NCI-H2196 (cell line): ENCODE results near the gene MEIS2.

Experiments
- DNase-seq: peaks from one replicate; lab custom pipeline; 2025; ENCODE audit not compliant: unreplicated experiment; lab: John Stamatoyannopoulos, UW

MEIS2 gene

DNA sequence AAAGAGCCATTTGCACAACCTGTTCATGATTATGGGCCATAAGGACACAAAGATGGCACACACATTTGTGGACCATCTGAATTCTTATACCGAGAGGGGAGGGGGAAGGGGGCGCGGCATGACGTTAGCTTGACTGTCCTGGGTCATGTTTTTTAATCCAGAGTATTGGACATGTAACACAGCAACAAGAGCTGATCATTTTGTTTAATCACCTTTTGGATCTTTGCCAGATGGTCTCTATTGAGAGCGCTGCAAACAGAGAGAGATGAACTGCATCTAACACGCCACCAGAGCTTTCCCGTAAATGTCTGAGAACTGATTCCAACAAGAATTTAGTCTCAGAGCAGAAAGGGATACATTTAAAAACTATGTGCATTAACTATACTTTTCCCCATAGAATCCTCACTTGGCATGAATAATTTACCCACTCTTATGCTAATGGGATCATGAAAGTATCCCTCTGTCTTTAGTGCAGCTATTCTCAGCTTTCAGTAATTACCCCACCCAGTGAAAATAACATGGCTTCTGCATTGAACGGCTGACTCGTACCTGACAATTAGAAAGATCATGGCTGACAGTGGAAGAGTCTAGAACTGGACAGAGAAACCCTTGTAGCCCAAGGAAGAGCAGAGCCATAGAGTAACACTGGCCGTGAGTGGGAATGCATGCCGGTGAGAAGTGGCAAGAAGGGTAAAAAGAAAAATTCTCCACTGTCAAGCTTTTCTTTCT lies 22.6 kb downstream of the MEIS2 start:
- DNase-seq = no peak

DNA sequence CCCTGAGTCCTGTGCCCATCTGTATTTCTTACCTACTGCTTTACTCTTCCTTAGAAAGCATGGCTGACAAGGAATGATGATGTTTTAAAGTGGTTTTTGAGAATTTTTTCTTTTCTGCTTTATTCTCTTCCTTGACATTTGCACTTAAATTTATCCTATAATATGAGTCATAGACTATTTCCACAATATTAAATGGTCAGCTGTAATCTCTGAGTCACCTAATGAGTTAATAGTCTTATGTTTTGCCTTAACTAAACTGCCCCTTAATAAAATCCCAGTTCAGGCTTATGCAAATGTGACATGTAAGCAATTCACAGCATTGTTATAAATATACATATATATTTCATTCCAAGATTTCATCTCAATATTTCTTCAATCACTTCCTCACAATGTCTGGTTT lies 23.8 kb downstream of the MEIS2 start:
- DNase-seq = no peak

DNA sequence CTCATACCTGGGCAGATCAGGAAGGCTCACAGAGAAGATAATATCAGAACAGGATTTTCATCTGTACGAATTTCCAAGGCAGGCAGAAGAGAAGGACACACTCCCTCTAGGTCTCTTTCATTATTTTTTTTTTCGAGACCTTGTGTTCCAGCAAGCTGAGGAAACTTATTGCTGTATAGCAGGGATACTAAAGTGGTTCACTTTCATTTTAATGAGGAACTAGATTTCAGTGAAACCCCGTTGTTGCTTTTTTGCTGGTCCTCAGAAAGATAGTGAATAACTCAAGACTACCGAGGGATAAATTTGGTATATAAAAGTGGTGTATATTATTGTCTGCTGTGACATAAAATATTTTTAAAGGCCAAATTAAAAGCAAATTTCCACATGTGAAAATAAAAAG lies 24.6 kb downstream of the MEIS2 start:
- DNase-seq = no peak

DNA sequence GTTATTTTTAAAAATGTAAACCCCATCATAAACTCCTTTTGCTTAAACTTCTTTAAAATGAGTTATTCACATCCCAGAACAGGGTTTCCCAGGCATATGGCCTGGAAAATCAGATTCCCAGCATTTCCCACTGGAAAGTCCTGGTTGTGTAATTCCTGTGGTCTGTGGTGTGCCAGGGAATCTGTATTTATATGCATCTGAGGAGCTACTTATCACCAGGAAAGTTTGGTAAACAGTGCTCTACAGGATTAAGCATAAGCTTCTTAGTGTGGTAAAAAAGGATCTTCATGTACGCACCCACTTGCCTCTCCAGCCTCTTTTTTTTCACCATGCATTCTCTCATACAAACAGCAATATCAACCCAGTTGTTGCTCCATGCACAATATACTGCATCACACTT lies 28.2 kb downstream of the MEIS2 start:
- no peak for DNase-seq

DNA sequence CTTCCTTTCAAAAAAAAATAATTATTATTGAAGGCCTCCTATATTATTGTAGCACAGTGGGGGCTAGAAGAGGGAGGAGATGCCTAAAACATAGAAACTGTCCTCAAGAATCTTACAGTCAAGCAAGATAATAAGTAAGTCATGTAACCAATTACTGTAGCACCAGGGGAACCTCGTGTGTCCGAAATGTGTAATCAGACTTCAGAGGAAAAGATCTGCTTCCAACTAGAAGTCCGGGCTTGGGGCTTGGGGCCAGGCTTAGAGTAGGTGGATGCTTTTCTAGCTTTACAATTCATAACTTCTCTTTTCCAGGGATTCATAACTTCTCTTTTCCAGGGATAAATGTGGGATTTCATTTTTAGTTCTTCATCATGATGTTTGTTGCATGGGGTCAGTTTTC lies 29.2 kb downstream of the MEIS2 start:
- DNase-seq = no peak

DNA sequence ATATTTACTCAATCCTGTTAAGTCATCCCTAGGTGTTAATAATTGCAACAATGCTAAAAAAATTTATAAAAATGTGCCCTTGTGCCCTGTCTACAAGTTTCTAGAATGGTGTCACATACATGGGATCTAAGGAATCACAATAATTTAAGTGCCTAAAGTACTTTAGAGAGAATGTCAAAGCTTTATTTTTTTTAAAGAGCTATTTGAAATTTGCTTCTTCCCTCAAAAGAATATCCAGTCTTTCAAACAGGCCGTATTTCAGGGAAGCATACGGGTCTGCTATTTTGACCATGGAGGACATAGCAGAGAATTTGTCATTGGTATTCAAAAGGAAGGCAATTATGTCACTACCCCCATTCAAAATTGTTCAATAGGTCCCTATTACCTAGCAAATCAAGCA lies 29.7 kb downstream of the MEIS2 start:
- DNase-seq = no peak

DNA sequence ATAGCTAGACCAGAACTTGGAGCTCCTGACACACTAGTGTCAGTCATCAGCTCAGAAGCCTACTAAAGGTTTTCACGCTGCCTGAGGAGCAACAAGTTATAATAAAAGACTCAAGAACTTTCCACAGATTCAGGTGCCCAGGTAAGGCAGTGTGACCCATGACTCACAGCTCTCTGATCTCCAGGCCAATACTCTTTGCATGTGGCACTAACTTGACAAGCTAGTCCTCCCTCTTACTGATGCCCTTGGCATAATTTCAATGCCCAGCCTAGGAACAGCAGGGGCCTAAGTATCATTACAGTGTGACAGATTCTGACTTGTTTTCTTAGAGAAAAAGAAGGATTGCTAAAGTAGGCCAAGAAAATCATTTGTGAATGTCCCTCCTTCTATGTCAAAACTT lies 38.4 kb downstream of the MEIS2 start:
- no peak for DNase-seq

DNA sequence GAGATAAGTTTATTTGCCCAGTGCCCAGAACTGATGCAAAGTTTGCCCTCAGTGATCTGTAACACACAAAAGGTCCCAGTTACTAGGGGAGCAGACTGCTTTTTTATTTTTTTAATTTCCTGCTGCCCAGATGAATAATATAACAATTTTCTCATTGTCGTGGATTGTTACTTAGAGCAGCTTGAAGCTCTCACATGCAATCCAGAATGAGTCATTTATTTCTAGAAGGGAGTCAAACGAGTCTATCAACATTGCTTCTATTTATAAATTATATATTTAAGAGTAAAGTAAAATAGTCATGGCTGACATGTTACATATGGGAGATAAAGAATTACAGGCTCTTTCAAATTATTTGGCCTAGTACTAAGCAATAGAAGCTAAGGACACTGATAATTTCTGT lies 41.3 kb downstream of the MEIS2 start:
- DNase-seq = no peak

DNA sequence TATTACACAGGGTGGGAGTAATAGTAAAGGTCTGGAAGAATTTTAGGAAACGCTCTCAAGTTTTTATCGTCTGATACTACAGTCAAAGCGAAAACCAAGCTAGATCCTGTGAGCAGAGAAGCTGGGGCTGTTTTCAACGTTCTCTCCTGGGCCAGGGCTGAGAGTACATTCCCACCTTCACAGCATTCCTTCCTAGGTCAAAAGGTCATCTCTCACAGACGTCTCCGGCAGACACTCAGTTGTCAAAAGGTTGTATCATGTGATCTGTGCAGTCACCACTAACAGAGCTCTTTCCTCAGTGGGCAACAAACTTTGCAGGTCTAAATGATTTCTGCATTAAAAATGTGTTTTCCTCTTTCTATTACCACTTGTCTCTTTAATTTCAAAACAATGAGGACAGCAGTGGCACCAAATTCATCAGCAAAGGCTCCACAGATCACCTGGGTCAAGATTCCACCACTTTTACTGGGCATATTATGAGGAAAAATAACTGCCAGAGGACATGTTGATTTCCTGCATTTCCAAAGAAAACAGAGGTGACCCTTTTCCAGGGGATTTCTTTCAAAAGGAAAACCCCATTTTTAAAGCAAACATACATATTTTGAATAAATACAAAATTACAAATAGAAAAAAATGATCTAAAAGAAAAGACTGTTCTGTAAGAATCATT lies 41.9 kb downstream of the MEIS2 start:
- no peak for DNase-seq

DNA sequence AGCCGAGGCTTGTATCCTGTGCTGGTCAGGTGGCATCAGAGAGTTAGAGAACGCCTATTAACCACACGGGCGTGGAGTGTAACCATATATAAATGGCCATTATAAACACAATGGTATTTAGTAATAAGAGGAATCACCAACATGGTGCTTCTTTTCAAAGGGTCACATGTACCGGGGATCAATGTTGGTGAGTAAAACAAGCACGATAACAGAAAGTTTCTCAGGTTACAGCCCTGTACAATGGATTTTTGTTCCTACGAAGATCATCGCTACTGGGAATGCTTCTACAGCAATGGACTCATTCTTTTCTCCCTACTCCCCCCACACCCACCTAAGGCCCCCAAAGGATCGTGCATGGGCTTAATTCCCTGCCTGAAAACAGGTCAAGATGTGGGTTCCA lies 42.5 kb downstream of the MEIS2 start:
- DNase-seq = no peak

DNA sequence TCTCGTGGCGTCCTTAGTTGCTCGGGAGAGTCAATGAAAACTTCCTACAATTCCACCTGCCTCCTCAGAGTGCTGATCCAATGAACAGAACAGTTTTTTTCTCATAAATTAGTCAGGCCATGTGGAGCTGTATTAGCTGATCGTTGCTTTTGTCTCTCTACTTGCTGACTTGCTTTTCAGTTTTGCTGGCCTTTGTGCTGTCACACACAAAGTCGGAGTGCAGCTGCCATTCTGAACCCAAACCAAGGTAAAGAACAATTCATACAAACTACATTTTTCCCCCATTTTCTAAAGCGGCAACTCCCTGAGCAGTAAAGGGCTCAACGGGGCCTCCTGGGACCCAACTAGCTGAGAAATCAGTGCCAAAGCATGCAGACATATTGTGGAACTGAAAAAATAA lies 43.1 kb downstream of the MEIS2 start:
- no peak for DNase-seq

DNA sequence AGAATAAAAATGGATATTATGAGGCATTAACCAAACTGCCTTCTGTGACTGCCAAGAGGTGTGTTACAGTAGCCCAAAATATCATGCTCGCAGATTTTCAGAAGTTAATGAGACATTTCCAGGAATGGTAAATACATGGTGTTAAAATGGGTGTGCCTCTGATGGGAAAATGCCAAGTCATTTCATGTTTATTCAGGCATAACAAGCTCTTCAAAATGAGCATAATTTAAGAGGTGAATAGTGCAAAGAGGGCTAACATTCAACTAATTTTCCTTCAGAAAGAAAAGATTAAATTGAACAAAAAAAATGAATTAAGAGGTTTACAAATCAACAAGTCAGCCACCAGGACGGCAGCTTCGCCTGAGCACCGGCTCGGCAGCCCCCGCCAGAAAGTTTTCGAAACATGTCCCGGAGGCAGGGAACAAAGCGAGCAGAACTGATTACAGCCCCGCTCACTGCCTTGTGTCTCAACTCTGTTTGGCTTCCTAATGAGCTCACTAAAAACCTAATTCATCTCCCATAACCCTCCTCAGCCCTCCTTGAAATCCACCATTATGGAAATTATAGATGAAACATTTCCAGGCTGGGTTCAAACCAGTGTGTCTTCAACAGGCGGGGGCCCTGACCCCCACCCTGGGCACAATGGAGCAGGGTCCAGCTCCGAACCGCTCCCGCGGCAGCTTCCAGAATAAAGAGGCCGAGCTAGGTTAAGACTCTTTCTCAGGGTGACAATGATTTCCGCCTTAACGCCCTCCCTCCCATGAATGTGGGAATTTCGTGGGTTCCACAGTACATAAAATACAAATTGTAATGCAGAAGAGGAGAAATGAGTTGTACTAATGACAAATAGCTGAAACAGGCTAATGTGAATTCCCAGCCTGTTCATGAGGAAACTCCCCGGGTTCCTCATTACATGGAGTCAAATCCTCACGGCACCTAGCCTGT lies 43.9 kb downstream of the MEIS2 start:
- DNase-seq = no peak

DNA sequence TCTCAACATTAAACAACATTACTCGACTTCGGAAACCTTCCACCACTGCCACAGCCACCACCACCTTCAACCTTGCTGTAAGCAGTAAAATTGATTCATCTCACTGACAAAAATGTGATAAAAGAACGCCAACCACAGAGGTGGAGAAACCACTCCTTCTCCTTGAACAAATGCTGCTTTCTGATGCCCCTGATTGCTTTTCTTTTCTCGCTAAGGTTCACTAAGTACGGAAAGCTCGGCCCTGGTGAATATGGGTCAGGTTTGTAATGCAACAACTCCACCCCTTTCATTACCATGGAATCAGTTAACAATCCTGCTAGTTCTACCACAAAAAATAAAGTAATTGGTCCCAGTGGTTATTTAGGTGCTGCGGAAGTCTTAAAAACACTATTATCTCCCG lies 44.9 kb downstream of the MEIS2 start:
- no peak for DNase-seq

DNA sequence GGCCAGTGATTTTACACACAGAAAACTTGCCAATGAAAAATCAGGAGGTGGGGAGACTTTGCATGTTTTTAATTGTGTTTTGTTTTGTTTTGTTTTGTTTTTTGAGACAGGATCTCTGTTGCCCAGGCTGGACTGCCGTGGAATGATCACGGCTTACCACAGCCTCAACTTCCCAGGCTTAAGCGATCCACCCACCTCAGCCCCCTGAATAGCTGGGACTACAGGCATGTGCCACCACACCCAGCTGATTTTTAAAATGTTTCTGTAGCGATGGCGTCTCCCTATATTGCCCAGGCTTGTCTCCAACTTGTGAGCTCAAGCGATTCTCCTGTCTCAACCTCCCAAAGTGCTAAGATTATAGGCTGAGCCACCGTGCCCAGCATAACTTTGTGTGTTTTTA lies 46.0 kb downstream of the MEIS2 start:
- DNase-seq = no peak

DNA sequence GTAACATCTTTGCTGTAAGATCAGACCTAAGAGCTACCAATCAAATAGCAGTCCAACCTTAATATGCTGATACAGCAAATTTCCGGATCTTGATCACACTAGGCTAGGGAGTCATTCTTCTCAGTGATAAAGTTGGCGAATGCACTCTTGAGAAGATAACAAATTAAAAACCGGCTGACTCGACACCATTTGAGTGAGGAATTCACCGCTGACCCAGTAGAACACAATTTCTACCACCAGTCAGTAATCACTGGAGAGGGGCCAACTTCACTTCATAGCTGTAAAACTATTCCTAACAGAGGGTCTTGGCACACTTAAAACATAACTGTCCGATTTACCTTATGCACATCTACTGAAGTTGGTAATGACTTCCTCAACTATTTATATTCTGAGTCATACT lies 47.2 kb downstream of the MEIS2 start:
- no peak for DNase-seq

DNA sequence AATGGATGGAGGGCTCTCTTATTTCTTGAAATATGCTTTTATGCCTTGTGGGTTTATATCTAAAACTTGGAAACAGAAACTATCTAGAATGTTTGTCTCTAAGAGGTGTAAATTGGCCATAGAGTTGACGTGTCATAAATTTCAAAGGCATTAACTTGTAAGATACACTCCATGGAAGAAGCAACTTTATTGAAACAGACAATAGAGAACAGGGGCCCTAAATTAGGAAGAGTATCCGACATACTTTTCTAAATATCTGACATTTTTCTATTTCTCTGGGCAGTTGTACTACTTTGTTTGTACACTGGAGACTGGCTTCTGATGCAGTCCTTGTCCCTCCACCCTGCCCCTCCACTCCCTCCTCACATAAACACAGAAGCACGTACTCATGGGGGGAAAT lies 50.0 kb downstream of the MEIS2 start:
- no peak for DNase-seq

DNA sequence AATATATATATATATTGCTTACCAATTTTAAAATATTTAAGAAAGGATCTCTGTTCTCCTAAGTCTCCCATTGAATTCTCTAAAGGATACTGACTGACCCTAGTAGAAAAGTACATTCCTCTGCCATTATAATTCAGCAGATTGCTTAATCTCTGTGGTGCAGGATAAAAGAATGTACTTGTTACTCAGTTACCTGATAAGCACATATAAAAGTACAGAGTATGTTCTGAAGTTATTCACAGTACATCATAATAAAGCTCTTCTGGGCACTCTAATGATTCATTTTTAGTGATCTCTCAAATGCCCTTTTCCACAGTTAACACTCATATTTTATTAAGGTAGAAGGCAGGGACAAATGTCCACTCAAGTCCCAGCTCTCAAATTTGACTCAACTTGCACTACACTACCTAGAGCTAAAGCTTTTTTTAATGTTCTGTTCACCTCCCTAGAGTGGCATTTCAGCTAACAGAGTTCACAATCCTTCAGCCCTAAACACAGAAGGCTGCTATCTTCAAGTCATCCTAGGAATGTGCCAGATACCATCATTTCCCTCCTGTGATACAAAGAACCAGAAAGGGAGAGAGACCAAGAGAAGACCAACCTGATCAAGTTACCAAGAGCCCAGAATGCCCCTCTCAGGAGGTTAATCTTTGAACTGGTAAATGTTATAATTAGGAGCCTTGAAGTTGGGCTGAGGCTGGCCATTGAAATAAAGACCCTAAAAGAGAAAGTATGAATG lies 53.3 kb downstream of the MEIS2 start:
- no peak for DNase-seq

DNA sequence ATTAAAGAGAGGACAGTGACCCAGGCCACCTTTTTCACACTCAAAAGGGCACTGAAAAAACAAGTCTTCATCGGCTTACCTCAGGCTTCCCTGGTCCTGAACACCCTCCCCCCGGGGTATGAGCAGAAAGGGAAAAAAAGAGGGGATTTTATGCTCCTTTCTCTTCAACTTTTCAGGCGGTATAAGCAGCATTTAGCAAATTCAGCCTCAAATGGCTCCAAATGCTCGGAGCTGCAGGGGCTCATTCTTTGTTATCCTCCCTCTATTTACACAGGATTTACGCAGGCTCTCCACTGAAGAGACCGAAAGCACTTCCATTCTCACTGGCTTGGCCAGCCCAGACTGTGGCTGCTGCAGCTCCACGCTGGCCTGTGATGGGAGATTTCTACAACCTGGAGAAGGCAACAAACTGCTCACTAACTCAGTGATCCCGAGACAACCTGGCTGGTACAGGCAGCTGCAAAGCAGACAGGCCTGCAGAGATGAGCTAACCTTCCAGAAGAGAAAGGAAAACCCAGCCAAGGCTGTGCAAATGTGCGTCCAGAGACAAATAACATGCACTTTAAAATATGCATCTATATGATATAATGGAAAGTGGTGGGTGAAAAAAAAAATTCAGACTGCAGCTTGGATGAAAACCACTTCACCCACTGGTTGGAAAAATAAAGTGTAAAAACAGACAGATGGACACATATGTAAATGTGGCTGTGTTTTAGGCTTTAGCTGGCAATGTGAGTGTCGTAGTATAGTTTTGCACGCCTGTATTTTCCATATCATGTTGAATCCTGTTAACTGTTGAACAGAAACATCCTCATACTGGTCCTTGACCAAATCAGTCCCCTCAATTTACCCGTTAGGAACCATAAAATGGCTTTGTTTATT lies 54.2 kb downstream of the MEIS2 start:
- no peak for DNase-seq

DNA sequence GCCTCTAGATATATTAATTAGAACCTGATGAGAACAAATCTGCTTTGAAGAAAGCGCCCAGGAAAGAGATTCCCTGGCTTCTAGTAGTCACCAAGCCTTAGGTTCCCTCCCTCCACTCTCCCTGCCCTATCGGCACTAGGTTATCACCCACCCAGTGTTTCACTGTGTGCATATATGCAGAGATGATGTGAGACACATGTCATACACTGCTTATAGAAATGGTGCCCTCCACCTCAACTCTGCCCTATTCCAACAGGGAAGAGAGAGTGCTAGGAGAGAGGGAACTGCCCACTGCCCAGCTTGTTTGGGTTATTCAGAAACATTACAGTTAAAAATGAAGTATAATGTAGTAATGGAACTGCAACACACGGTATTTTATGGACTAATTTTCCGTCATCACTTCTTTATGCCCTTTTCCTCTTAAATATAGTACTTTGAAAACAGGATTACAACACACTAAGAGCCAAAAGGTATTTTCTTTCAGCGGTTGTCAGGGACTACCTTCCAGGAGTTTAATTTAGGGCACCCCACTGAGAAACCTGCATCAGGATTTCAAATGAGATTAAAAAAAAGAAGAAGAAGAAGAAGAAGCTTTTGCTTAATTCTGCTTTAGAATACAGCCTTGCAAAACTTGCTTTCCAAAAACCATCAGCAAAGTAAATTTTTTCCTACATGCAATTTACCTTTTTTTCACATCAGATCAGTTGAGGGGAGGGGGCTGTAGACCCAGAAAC lies 55.3 kb downstream of the MEIS2 start:
- DNase-seq = no peak

DNA sequence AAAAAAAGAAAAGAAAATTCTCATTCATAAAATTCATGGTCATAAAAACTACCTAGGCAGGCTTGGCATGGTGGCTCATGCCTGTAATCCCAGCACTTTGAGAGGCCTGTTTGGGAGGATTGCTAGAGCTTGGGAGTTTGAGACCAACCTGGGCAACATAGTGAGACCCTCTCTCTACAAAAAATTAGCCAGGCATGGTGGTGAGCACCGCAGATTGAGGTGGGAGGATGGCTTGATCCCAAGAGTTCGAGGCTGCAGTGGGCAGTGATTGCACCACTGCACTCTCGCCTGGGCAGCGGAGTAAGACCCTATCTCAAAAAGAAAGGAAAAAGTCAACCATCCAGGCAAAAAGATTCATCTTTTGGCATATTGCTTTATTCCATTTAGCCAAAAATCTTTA lies 58.5 kb downstream of the MEIS2 start:
- DNase-seq = no peak
